NCI-H748 (cell line): Measurements from ENCODE around the gene HTR6.
"Not testable (repeated sequence)": the region's sequence is repeated elsewhere in the genome, so short reads cannot be mapped to it uniquely, and the experiment has no call there.

Experiments
- DNase-seq: peaks from one replicate; lab custom pipeline; 2025; ENCODE audit not compliant: unreplicated experiment; lab: John Stamatoyannopoulos, UW

The HTR6 gene

DNA sequence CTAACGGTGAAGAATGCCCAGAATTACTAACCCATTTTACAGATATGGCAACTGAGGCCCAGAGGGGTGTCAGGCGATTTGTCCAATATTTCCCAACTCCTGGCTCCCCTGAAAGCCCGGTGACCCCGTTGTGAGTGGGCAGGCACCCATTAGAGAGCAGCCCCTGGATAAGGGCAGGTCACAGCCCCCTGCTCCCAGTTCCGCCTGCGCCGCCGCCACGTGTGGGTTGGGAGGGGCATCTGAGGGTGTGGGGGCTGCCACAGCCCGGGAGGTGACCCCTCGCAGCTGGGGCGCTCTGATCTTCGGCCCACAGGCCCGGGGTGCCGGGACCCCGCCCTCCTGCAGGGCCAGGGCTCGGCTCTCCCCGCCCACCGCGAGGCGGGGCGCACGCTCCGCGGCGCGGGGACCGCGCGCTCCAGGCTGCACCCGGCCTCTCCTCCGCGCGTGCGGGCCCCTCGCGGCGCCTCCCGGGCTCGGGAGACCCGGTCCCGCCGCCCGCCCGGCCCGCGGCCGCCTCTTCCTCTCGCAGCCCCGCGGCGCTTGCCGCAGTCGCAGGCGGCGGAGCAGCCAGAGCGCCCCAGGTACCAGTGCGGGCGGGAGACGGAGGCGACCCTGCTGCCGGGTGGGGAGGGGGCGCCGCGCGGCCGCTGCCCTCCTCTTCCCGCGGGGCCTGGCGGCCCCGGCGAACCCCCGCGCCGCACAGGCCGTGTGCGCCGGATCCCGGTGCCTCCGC, at the start of gene HTR6:
HTR6 (plus strand) TSS at position 423 of the 733 bp plus-strand sequence. CDS start 879 bp downstream, outside the sequence.
- DNase-seq: peak; percentile 26

DNA sequence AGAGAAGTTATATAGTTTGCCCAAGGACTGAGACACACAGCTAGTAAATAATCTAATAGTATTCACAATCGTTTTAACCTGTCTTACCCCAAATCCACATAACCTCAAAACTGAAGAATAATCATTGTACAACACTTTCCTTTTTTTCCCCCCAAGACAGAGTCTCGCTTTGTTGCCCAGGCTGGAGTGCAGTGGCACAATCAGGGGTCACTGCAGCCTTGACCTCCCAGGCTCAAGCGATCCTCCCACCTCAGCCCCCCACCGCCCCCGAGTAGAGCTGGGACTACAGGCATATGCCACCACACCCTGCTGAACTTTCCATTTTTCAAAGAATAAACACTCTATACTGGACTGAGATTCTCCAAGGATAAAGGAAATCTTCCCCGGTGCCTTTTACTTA, 49.2 kb upstream of the HTR6 start:
- DNase-seq: no peak

DNA sequence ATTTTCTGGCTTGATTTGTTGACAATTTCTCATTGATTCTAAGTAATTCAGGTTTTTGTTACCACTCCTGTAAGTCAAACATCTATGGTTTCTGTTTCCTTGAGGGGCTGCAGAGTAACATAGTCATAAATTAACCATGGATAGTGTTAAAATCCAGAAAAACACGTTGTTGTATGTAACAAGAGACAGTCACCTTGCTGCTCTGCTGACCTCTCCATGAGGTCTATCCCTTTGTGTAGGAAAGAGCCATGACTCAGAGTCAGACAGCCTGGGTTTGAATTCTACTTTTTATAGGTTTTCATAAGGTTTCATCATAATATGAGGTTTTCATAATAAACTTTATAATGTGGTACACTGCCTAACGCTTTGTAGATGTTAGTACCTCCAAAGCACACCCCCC, 48.2 kb upstream of the HTR6 start:
- no peak for DNase-seq

DNA sequence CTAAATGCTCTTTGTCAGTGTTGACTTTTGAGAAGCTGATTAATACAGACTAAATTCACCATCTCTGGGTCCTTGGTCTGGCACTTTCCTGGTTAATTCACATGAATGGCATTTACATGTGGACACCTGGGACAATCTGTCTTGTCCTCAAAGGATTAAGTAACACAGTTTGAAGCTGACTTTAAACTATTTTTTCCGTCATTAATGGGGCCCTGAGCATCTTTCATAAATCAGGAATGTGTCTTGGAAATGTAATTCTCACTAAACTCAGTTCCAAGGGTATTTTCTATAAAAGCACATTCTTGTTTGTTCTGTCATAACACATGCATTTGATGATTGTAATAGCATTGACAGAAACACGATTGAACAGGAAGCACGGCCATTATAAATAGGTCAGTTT, 47.3 kb upstream of the HTR6 start:
- no peak for DNase-seq

DNA sequence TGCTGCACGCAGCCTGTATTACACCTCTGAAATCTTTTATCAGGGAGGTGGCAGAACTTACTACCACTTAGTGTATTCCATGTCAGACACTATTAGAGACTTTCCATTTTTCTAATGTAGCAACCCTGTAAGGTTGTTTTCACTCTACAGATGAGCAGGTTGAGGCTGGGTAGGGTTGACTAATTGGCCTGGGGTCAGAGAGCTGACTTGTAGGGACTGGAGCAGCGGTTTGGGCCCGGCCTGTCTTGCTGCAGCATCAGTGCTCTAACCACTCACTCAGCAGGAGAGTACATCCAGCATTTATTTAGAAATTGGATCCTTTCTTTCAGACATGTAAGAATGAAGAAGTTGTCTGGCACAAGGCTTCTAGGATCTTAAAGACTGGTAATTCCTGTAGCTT, 46.2 kb upstream of the HTR6 start:
- no peak for DNase-seq

DNA sequence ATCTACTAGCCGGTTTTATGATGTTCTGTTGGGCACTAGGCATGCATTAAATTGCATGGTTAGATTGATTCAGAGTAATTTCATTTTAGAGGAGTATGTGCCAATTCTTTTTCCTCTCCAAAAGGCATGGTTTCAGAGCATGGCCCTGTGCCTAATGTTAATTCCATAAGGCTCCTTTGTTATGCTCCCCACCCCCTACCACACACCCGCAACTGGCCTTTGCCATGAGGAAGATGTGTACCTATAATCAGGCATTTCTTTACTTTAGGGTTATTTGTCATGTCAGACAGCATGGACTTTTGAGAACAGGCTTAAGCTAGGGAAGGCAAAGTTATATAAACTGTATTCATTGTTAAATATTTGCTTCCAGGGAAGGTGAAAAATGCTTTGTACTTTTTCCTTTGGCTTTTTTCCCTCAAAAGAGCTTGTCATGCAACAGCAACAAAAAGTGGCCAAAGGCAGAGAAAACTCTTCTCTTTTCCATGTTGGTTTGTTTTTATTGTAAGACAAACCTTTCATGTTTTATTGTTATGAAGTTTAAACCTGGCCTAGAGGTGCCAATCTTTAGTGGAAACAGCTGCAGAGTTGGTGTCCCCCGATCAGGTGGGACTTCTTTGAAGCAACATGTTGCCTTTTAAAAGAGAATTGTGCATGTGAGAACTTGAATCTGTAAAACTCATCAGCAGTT, 44.8 kb upstream of the HTR6 start:
- DNase-seq: no peak

DNA sequence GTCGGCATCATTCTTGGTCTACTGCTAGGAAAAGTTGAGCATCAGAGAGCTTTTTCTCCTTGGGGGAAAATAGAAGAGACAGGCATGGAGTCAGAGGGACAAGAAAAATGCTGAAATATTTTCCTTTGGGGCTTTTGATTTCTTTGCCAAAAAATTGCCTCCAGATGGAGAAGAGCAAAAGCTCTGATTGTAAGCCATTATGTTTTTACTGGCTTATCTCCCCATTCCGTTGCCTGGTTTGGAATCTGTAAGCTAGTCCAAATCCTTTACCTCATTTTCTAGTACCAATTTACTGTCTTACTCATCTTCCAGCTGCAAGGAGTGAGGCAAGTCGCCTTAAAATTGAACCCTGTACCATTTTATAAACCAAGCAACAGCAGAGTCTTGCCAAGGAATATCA, 43.9 kb upstream of the HTR6 start:
- no peak for DNase-seq

DNA sequence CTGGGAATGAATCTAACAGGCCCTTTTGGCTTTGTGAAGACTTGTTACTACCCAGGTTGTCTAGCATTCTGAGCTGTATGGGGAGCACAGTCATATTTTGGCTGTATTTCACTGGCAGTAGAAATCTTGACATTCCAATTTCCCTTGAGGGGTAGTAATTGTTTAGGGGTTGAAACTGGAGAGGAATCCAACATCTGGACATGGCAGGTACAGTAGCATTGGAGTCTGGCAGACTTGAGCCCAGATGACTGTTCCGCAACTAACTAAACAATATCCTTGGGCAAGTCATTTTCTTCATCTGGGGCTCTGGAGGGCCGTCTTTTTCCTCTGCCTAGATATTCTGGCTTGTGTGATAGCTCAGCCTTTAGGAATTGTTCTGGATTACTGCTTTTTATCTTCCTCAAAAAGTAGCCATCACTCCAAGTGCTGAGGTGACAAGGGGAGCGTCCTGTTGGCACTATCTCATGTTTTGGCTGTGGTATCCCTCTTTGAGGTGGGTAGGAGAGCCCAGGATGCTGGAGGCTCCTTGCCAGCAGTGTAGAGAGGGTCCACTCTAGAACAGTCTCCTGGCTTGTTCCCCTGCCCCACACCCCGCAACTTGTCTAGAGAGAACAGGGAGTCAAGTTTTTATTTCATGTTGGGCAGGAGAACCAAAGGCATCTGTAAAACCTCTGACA, 43.3 kb upstream of the HTR6 start:
- no peak for DNase-seq

DNA sequence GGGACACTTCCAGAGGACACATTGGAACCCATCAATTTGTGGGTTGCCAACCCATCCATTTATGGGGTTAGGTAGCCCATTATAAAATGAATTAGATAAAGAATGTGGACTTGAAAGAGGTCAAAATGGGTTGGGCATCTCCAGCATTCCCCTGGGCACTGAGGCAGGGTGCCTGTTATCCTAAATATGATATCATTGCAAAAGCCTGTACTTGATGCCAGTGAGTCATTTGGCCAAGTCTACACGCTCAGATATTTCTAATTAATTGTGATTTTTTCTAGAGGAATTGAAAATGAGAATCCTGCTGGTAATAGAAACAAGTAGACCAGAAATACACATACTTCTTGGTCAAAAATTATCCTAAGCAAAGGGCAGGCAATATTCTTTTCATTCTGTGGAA, 42.5 kb upstream of the HTR6 start:
- DNase-seq: no peak

DNA sequence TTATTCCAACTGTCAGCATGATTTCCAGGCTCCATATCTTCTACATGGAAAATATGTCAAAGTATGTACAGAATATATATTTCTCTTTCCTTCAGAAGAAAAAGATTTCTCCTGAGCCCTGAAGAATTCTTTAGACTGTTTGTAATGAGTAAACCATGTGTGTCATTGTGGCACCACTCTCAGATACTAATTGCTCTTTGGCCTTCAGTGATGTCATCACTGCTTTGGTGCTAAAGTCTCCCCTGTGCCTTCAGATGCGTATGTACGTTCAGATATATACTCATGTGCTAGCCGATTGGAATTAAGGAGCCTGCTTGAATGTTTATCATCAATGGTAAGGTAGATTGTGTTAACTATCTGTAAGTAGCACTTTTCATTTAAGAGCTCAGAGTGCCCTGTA, 41.2 kb upstream of the HTR6 start:
- no peak for DNase-seq

DNA sequence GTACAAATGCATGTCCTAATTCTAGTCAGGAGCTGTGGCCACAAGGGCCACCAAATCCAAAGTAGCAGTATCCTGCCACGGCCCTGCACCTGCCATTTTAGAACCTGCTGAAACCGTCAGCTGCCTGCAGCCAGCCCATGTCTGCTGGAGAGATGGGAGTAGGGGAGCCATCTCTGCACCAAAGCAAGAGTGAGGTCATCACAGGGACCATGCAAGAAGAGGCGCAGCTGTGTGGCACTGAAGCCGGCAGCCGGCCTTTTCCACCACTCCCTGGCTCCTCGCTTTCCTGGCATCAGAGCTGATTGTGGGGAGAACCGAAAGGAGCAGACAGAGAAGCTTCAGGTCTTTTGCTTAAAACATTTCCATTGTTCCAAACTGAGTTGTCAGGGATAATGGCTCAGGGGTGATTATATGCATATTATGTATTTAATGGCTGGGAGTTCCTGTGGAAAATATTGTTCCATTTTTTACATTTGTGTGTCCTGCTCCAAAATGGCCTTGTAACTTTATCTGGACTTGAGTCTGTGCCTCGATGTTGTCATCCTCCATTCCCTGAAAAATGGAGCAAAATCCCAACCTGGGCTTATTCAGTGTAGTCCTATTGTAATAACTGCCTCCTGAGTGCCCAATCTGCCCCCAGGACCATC, 39.3 kb upstream of the HTR6 start:
- no peak for DNase-seq

DNA sequence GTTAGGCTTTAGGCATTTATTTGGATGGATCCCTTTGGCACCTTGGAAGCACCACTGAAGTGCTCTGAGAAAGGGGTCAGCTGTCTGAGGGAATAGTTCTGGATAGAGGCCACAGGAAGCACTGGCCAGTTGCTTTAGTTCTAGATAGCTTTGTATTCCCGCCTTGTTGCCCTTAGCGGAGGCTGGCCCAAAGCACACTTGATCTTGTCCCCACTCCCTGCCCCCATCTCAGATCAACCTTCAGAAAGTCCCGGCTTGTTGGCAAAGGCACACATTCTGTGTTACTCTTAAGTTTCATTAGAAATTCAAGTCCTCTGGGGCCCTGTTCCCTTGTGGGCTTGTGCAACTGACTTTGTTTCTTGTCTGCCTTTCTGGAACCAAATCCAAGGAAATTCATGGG, 35.8 kb upstream of the HTR6 start:
- no peak for DNase-seq

DNA sequence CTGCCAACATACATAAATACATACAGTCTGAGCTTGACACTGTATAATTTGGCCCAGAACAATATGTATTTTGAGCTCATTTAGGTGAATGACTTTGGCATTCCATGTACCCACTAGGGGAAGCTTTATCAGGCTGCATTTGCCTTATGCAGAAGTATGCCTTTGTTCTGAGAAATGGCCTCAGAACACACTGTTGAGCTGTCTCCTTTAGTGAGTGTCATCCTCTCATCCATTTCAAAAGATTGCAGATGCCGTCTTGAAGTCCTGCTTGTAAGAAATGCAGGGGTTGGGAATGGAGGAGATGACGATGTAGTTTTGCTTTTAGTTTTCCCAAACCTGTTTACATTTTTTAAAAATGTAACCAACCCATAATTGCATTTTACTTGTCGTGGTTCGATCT, 35.3 kb upstream of the HTR6 start:
- DNase-seq: no peak

DNA sequence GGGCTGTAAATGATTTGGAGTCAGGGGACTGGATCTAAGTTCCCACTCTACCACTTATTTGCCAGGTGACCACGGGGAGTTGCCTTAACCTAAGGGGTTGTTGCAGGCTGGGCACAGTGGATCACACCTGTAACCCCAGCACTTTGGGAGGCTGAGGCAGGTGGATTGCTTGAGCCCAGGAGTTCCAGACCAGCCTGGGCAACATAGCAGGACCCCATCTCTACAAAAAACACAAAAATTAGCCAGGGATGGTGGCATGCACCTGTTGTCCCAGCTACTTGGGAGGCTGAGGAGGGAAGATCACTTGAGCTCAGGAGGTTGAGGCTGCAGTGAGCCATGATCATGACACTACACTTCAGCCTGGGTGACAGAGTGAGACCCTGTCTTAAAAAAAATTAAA, 34.5 kb upstream of the HTR6 start:
- not testable (repeated sequence) for DNase-seq

DNA sequence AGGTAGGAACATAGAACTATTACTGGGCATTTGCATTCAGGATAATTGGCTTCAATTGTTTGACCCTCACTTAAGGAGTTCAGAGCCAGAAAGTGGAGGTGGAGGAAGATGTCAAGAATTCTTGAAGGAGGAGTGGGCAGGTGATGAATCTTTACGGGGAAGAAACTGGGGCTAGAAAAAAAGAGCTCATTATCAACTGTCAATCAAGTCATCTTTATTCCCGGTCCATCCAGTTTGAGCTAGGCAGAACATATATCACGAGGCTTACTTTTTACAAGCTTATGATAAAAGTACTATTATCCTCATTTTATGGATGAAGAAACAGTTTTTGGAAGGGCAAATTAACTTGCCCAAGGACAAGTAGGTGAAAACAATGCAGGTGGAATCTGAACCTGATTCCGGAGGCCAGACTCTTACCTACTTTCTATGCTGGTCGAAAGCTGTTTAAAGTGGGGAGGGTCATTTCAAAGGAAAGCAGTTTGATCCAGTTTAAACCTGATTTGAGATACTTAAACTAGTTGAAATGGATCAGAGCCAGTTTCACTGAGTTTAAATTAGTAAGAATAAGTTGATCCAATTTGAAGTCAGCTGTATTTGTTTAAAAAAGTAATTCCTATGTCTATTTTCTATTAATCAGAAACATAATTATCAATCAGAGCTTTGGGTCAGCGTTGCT, 33.8 kb upstream of the HTR6 start:
- DNase-seq: no peak

DNA sequence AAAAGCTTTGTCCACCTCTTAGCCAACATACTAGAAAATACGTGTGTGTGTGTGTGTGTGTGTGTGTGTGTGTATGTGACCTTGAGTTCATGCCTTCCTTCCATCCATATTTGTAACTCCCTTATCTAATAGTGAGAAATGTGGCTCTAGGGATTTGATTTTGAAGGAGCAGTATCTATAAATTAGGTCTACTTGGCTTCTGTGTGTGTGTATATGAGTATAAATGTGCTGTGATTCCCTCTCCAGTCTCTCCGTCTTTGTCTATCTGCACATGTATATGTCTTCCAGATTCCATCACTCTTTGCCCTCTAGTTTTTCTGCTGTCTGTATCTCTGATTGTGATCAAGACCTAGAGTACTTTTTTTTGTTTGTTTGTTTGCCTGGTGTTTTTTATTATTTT, 32.5 kb upstream of the HTR6 start:
- no peak for DNase-seq

DNA sequence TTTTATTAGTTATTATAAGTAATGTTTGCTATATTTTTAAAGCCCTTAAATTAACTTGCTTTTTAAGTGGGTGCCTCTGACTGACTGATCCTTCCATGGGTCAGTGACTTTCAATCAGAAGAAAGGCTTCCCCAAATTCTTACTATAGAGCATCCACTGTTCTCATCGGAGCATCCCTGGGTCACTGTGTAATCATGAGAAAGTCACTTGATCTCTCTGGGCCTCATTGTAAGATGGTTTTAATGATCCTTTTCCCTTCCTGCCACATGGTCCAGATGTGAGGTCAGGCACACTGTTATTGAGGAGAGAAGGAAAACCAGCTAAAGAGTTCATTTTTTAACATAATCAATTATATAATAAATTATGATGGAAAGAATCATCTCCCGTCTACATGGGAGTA, 31.6 kb upstream of the HTR6 start:
- DNase-seq: no peak

DNA sequence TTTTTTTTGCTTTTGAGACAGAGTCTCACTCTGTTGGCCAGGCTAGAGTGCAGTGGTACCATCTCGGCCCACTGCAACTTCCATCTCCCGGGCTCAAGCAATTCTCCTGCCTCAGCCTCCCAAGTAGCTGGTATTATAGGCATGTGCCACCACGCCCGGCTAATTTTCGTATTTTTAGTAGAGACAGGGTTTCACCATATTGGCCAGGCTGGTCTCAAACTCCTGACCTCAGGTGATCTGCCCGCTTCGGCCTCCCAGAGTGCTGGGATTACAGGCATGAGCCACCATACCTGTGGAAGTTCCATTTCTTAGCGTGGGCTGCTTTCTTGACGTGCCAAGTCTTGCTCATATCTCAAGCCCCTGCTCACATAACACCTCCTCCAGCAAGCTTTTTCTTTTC, 29.6 kb upstream of the HTR6 start:
- DNase-seq: not testable (repeated sequence)

DNA sequence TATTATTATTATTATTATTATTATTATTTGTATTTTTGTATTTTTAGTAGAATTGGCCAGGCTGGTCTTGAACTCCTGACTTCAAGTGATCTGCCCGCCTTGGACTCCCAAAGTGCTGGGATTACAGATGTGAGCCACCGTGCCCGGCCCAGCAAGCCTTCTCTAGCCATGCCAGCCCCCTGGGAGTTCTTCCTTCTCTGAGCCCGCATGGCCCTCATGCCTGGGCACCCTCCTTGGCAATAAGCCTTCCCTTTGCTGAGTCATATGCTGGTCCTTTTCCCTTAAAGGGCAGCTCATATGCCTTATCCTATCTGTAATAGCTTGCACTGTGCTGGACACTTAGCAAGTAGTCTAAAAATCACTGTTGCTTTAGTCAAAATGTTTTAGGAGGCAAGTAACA, 29.0 kb upstream of the HTR6 start:
- DNase-seq: no peak

DNA sequence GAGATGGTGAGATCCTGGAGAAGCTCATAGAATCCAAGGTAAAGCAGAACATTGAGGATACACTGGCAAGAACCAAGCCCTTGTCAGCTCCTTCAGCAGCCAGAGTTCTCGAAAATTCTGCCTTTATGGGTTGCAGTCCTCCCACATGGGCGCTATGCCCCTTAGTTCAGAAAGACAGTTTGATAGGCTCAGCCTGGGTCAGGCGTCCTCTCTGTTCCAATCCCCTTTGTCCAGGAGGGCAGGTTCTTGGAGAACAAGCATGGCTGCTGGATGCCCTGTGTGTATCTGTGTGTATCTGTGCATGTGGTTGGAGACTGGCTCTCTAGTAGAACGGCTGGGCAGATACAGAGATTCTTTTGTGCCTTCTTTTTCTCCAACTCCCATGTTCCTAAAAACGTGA, 28.6 kb upstream of the HTR6 start:
- no peak for DNase-seq

DNA sequence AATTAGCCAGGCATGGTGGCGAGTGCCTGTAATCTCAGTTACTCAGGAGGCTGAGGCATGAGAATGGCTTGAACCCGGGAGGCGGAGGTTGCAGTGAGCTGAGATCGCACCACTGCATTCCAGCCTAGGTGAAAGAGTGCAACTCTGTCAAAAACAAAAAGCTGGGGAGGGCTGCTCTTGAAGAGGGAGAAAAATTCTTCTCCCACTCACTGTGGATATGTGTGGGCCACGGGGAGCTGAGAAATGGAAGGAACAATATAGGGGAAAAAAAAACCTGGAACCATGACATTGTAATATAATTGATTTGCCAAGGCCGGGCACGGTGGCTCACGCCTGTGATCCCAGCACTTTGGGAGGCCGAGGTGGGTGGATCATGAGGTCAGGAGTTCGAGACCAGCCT, 27.9 kb upstream of the HTR6 start:
- not testable (repeated sequence) for DNase-seq
